Measurements from ENCODE around the gene CLDN7.

The CLDN7 gene

GRCh38 chr17:7225711-7226331, 36.5 kb downstream of the CLDN7 start:
- TF ChIP-seq CTCF (conservative IDR thresholded peaks at IDR 0.05; ENCODE audit: low read depth, low read length), result no peak
- H3K4me3 ChIP-seq (ENCODE audit: low read length), result no peak overlapping the region
- DNase-seq (ENCODE audit: low read depth), result no peak

GRCh38 chr17:7224661-7225111, 37.6 kb downstream of the CLDN7 start:
- no peak for TF ChIP-seq CTCF (conservative IDR thresholded peaks at IDR 0.05; ENCODE audit: low read depth, low read length)
- DNase-seq (ENCODE audit: low read depth), result no peak
- H3K4me3 ChIP-seq (ENCODE audit: low read length), result no peak overlapping the region

- DNase-seq (ENCODE audit: low read depth), result no peak
- H3K4me3 ChIP-seq (ENCODE audit: low read length), result no peak overlapping the region
- no peak for TF ChIP-seq CTCF (conservative IDR thresholded peaks at IDR 0.05; ENCODE audit: low read depth, low read length)
Measured at GRCh38 chr17:7224110-7224509, 38.2 kb downstream of the CLDN7 start.

- no peak for TF ChIP-seq CTCF (conservative IDR thresholded peaks at IDR 0.05; ENCODE audit: low read depth, low read length)
- DNase-seq (ENCODE audit: low read depth), result no peak
- no peak overlapping the region for H3K4me3 ChIP-seq (ENCODE audit: low read length)
Measured at GRCh38 chr17:7223375-7223774, 38.9 kb downstream of the CLDN7 start.

GRCh38 chr17:7222972-7223292, 39.3 kb downstream of the CLDN7 start:
- no peak for TF ChIP-seq CTCF (conservative IDR thresholded peaks at IDR 0.05; ENCODE audit: low read depth, low read length)
- no peak for DNase-seq (ENCODE audit: low read depth)
- no peak overlapping the region for H3K4me3 ChIP-seq (ENCODE audit: low read length)

GRCh38 chr17:7222093-7222971, 39.9 kb downstream of the CLDN7 start:
- TF ChIP-seq CTCF (conservative IDR thresholded peaks at IDR 0.05; ENCODE audit: low read depth, low read length), result no peak
- H3K4me3 ChIP-seq (ENCODE audit: low read length), result no peak overlapping the region
- no peak for DNase-seq (ENCODE audit: low read depth)

All from retinal pigment epithelial cell (primary cell).